ENCODE results near the gene ZDHHC22. TPM values are rescaled to one million over a fixed set of nuclear protein-coding genes. Genes with fewer than 3 reads are reported as not detected.
"Not testable (repeated sequence)": the region's sequence is repeated elsewhere in the genome, so short reads cannot be mapped to it uniquely, and the experiment has no call there.

ZDHHC22 gene
- total RNA-seq, 5 donors from 2014 or later (not counting 1 experiment from before 2014, with no cell fraction given) = 0.06 TPM; not detected in 4

- CTCF ChIA-PET = interaction anchor here in 1 of 2 donors (0.6 kb wide), 1 partner anchor 376 kb away, joined by 3 read pairs; no protein-coding TSS in a partner anchor
- H3K4me3 Mint-ChIP-seq = no peak overlapping the region
- POLR2A ChIA-PET = no interaction called here
- H3K36me3 ChIP-seq (ENCODE audit: control insufficient read depth in 2 of 2, extremely low read depth in 1 of 2, insufficient read depth in 1 of 2, low read length in 1 of 2) = no peaks in the 10 kb centered on the region
- H3K27me3 Mint-ChIP-seq = peaks cover 24 to 27% of the 10 kb centered on the region in 2 donors
- H3K27me3 ChIP-seq (replicated peaks in 1 of 2; ENCODE audit: control insufficient read depth in 2 of 2, extremely low read depth in 1 of 2, insufficient read depth in 2 of 2, low read length in 1 of 2) = peaks cover 0 to 31% of the 10 kb centered on the region in 2 experiments
- DNase-seq (no peak), ATAC-seq (replicated peaks in 1 of 4) (no peak)
- no peaks in the 10 kb centered on the region for H3K36me3 Mint-ChIP-seq
- H3K4me3 ChIP-seq (ENCODE audit: control insufficient read depth in 1 of 2, extremely low read depth in 1 of 2, low read length in 1 of 2) = no peak overlapping the region
- peaks cover 3 to 19% of the 10 kb centered on the region in 2 experiments for H3K4me1 ChIP-seq (ENCODE audit: control insufficient read depth in 1 of 2, extremely low read depth in 1 of 2, insufficient read depth in 2 of 2, low read length in 2 of 2)
- H3K27ac Mint-ChIP-seq = no peak overlapping the region
- peaks cover 11 to 12% (median 12%) of the 10 kb centered on the region in 3 donors for H3K4me1 Mint-ChIP-seq
- 57% methylated on average over 1 of the region's 1 CpG for WGBS (ENCODE audit: insufficient coverage)
- H3K9me3 Mint-ChIP-seq = no peaks in the 10 kb centered on the region
- H3K27ac ChIP-seq (ENCODE audit: low read length) = no peak overlapping the region
- H3K9me3 ChIP-seq = no peaks in the 10 kb centered on the region
Measured at GRCh38 chr14:77177702-77178101, 36.1 kb upstream of the ZDHHC22 start.

DNA sequence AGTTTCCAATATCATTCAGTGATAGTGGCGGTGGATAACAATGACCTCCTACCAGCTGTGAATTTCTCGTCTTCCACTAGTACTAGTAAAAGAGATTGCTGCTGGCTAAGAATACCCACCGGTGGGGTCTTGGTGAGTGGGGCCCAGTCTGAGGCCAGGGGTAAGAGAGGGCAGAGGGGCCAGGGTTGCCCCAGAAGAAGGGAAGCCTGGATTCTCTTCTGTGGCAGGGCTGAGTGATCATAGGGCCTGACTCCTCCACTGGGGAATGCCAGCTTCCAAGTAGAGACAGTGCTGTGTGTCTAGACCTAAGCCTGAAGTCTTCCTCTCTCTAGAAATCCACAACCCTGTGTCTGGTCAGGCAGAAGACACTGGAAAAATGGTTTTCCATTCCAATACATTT is 34.3 kb upstream of the ZDHHC22 start:
- ChIA-PET POLR2A (no interaction called here), CTCF (no interaction called here)
- DNase-seq (no peak), ATAC-seq (replicated peaks in 1 of 4) (no peak)
- Mint-ChIP-seq H3K4me3 (no peak overlapping the region), H3K27me3 (peaks cover 18 to 22% of the 10 kb centered on the region in 2 donors), H3K36me3 (no peaks in the 10 kb centered on the region), H3K9me3 (peaks cover under 1 to 9% (median 5%) of the 10 kb centered on the region in 3 donors), H3K27ac (no peak overlapping the region), H3K4me1 (peaks cover 0 to under 1% (median 0%) of the 10 kb centered on the region in 3 donors)
- WGBS (ENCODE audit: insufficient coverage) = 100% methylated on average over 1 of the region's 3 CpGs
- Histone ChIP-seq H3K27ac (ENCODE audit: low read length) (no peak overlapping the region), H3K36me3 (ENCODE audit: control insufficient read depth in 2 of 2, extremely low read depth in 1 of 2, insufficient read depth in 1 of 2, low read length in 1 of 2) (no peaks in the 10 kb centered on the region), H3K4me3 (ENCODE audit: control insufficient read depth in 1 of 2, extremely low read depth in 1 of 2, low read length in 1 of 2) (no peak overlapping the region), H3K27me3 (replicated peaks in 1 of 2; ENCODE audit: control insufficient read depth in 2 of 2, extremely low read depth in 1 of 2, insufficient read depth in 2 of 2, low read length in 1 of 2) (peaks cover 0 to 12% of the 10 kb centered on the region in 2 experiments), H3K9me3 (no peaks in the 10 kb centered on the region), H3K4me1 (ENCODE audit: control insufficient read depth in 1 of 2, extremely low read depth in 1 of 2, insufficient read depth in 2 of 2, low read length in 2 of 2) (peaks cover 0 to under 1% of the 10 kb centered on the region in 2 experiments)

GRCh38 chr14:77173911-77174617 is 32.5 kb upstream of the ZDHHC22 start:
- H3K27ac ChIP-seq (ENCODE audit: low read length); H3K27ac Mint-ChIP-seq; H3K4me3 Mint-ChIP-seq; POLR2A ChIA-PET; H3K4me1 Mint-ChIP-seq; H3K36me3 ChIP-seq (ENCODE audit: control insufficient read depth in 2 of 2, extremely low read depth in 1 of 2, insufficient read depth in 1 of 2, low read length in 1 of 2); ATAC-seq (replicated peaks in 1 of 4); H3K4me1 ChIP-seq (ENCODE audit: control insufficient read depth in 1 of 2, extremely low read depth in 1 of 2, insufficient read depth in 2 of 2, low read length in 2 of 2); H3K36me3 Mint-ChIP-seq; H3K9me3 ChIP-seq; CTCF ChIA-PET; H3K4me3 ChIP-seq (ENCODE audit: control insufficient read depth in 1 of 2, extremely low read depth in 1 of 2, low read length in 1 of 2); H3K27me3 ChIP-seq (replicated peaks in 1 of 2; ENCODE audit: control insufficient read depth in 2 of 2, extremely low read depth in 1 of 2, insufficient read depth in 2 of 2, low read length in 1 of 2); DNase-seq: not testable (repeated sequence)
- 89% methylated on average over 5 of the region's 9 CpGs for WGBS (ENCODE audit: insufficient coverage)
- Mint-ChIP-seq H3K9me3 (peaks cover 11 to 22% (median 16%) of the 10 kb centered on the region in 3 donors), H3K27me3 (peaks cover 12 to 19% of the 10 kb centered on the region in 2 donors)

DNA sequence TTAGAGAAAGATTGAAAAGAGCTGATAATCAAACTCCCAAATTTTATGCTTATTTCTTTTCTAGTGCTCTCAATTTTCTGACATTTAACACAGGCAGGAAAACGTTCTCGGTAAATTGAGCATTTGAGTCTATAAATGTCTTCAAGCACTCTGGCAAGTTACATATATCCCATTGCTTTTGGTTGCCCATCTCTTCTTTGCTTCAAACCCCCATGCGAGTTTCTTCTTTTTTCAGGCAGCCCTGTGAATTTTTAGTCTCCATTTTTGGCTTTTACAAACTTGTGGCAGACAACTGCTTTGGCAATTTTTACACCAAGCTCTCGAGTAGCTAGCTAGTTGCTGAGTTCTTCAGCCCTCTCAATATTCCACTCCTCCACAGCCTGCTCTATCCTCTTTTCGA is 31.3 kb upstream of the ZDHHC22 start:
- CTCF ChIA-PET = no interaction called here
- H3K4me1 Mint-ChIP-seq = no peaks in the 10 kb centered on the region

GRCh38 chr14:77170045-77170444 is 28.5 kb upstream of the ZDHHC22 start:
- no peak overlapping the region for H3K27ac Mint-ChIP-seq
- H3K4me1 Mint-ChIP-seq = no peaks in the 10 kb centered on the region
- ATAC-seq (replicated peaks in 1 of 4) = no peak
- no peak for DNase-seq
- Histone ChIP-seq H3K27me3 (replicated peaks in 1 of 2; ENCODE audit: control insufficient read depth in 2 of 2, extremely low read depth in 1 of 2, insufficient read depth in 2 of 2, low read length in 1 of 2) (peaks cover 0 to 2% of the 10 kb centered on the region in 2 experiments), H3K4me1 (ENCODE audit: control insufficient read depth in 1 of 2, extremely low read depth in 1 of 2, insufficient read depth in 2 of 2, low read length in 2 of 2) (no peaks in the 10 kb centered on the region), H3K4me3 (ENCODE audit: control insufficient read depth in 1 of 2, extremely low read depth in 1 of 2, low read length in 1 of 2) (no peak overlapping the region), H3K36me3 (ENCODE audit: control insufficient read depth in 2 of 2, extremely low read depth in 1 of 2, insufficient read depth in 1 of 2, low read length in 1 of 2) (no peaks in the 10 kb centered on the region), H3K27ac (ENCODE audit: low read length) (no peak overlapping the region), H3K9me3 (no peaks in the 10 kb centered on the region)
- WGBS (ENCODE audit: insufficient coverage) = no CpG with 5 or more reads among the region's 3 CpGs
- CTCF ChIA-PET = no interaction called here
- H3K27me3 Mint-ChIP-seq = peaks cover 10 to 15% of the 10 kb centered on the region in 2 donors
- POLR2A ChIA-PET = no interaction called here
- no peaks in the 10 kb centered on the region for H3K36me3 Mint-ChIP-seq
- H3K4me3 Mint-ChIP-seq = no peak overlapping the region
- H3K9me3 Mint-ChIP-seq = peaks cover 15 to 28% (median 22%) of the 10 kb centered on the region in 3 donors

More for the DNA sequence above, 31.3 kb upstream of the ZDHHC22 start:
- 73% methylated on average over 5 of the region's 5 CpGs for WGBS (ENCODE audit: insufficient coverage)
- no peaks in the 10 kb centered on the region for H3K36me3 ChIP-seq (ENCODE audit: control insufficient read depth in 2 of 2, extremely low read depth in 1 of 2, insufficient read depth in 1 of 2, low read length in 1 of 2)
- no peak overlapping the region for H3K27ac Mint-ChIP-seq
- H3K4me3 Mint-ChIP-seq = no peak overlapping the region
- no peaks in the 10 kb centered on the region for H3K9me3 ChIP-seq
- peaks cover 12 to 19% of the 10 kb centered on the region in 2 donors for H3K27me3 Mint-ChIP-seq
- H3K4me3 ChIP-seq (ENCODE audit: control insufficient read depth in 1 of 2, extremely low read depth in 1 of 2, low read length in 1 of 2) = no peak overlapping the region
- ATAC-seq (replicated peaks in 1 of 4) (no peak), DNase-seq (no peak)
- no peaks in the 10 kb centered on the region for H3K4me1 ChIP-seq (ENCODE audit: control insufficient read depth in 1 of 2, extremely low read depth in 1 of 2, insufficient read depth in 2 of 2, low read length in 2 of 2)
- H3K36me3 Mint-ChIP-seq = no peaks in the 10 kb centered on the region
- H3K9me3 Mint-ChIP-seq = peaks cover 15 to 28% (median 22%) of the 10 kb centered on the region in 3 donors
- H3K27ac ChIP-seq (ENCODE audit: low read length) = no peak overlapping the region
- peaks cover 0 to 2% of the 10 kb centered on the region in 2 experiments for H3K27me3 ChIP-seq (replicated peaks in 1 of 2; ENCODE audit: control insufficient read depth in 2 of 2, extremely low read depth in 1 of 2, insufficient read depth in 2 of 2, low read length in 1 of 2)
- POLR2A ChIA-PET = no interaction called here

DNA sequence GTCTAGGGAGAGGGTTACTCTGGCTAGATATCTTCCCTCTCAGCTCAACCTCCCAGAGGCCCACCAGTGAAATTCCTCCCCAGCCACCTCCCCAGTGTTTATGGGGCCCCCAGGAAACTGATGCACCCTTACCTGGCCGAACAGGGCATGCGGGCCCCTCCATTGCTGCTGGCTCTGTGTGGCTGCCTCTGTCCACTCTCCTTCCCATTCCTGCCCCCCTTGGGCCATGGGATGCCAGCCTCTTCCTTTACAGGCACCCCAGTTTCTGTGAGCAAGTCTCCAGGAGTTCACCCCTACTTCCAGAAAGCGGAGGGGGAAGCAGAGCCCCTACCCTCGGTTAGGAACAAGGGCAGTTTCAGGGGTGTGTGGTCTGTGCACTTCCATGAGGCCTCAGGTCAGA is 19.4 kb upstream of the ZDHHC22 start:
- WGBS (ENCODE audit: insufficient coverage) = no CpG with 5 or more reads among the region's 4 CpGs
- H3K27ac Mint-ChIP-seq = no peak overlapping the region

More for the DNA sequence above, 19.4 kb upstream of the ZDHHC22 start:
- no peaks in the 10 kb centered on the region for H3K4me1 ChIP-seq (ENCODE audit: control insufficient read depth in 1 of 2, extremely low read depth in 1 of 2, insufficient read depth in 2 of 2, low read length in 2 of 2)
- H3K36me3 Mint-ChIP-seq = no peaks in the 10 kb centered on the region
- DNase-seq = no peak
- POLR2A ChIA-PET = interaction anchor here in 1 of 2 donors (0.5 kb wide), 1 partner anchor 19 kb away, joined by 6 read pairs; no protein-coding TSS in a partner anchor
- H3K4me3 ChIP-seq (ENCODE audit: control insufficient read depth in 1 of 2, extremely low read depth in 1 of 2, low read length in 1 of 2) = no peak overlapping the region
- peaks cover 11 to 42% of the 10 kb centered on the region in 2 experiments for H3K27me3 ChIP-seq (replicated peaks in 1 of 2; ENCODE audit: control insufficient read depth in 2 of 2, extremely low read depth in 1 of 2, insufficient read depth in 2 of 2, low read length in 1 of 2)
- H3K27me3 Mint-ChIP-seq = peaks cover 31 to 44% of the 10 kb centered on the region in 2 donors
- no peaks in the 10 kb centered on the region for H3K9me3 Mint-ChIP-seq
- CTCF ChIA-PET = no interaction called here
- H3K4me1 Mint-ChIP-seq = no peaks in the 10 kb centered on the region
- no peak overlapping the region for H3K27ac ChIP-seq (ENCODE audit: low read length)
- ATAC-seq (replicated peaks in 1 of 4) = no peak
- no peak overlapping the region for H3K4me3 Mint-ChIP-seq
- no peaks in the 10 kb centered on the region for H3K36me3 ChIP-seq (ENCODE audit: control insufficient read depth in 2 of 2, extremely low read depth in 1 of 2, insufficient read depth in 1 of 2, low read length in 1 of 2)
- no peaks in the 10 kb centered on the region for H3K9me3 ChIP-seq

Data from T-cell (primary cell).